HG02840 (cell line): ENCODE results near the gene PAMR1.

Source experiments
- ATAC-seq: cut with Tn5 transposase; IDR thresholded peaks from one replicate; pipeline ENCODE4 v1.9.1; 2021; ENCODE audit warnings: mild to moderate bottlenecking, moderate library complexity, moderate number of reproducible peaks; ENCODE audit not compliant: unreplicated experiment, low FRiP score

PAMR1 gene

DNA sequence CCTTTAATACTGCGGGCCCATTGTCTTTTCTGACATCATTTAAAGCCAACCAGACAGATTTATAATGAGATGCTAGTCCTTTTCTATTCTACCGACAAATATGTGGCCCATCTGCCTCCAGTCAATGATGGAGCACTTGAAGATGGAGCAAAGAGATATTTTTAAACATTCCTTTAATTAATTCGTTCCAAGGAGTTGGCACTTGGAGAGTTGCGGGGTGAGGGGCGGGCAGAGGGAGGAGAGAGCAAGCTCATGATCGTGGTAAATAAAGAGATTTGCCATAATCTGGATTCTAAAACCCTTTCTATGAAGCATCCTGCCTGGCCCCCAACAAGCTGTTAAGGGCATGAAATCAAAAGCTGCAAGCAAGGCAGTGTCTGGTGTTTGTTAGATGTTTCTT is 111.1 kb downstream of the PAMR1 start:
- ATAC-seq = no peak

DNA sequence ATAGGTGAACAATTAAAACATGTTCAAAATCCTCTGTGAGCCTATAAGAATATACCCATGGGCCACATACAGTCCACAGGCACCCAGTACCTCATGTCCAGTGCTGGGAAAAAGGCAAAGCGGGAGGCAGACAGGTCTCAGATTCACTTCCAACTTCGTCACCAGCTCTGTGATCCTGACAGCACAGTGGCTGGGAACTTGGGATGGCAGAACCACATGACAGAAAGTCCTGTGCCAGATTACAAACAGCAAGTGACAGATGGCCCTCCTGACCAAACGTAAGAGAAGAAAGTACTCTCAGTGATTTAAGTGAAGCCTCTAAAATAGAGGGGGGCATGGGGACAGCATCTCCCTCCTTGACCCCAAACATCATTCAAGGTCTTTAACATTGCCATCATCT is 111.8 kb downstream of the PAMR1 start:
- ATAC-seq = no peak

DNA sequence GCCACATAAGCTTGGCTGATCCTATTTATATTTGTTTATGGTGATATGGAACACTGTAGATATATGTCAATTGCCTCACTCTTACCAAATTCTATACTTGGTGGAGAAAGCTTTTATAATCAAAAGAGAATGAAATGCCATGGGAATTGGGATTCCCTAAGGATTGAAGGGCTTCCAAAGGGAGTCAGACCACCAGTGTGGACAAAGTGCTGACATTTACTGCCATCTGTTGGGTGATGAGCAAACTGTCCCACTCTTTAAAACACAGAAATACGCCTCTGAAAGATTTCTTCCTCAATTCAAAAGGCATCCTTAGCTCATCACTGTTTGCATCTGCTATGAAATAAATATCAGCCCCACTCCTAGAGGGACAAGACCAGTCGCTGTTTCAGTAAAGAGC is 113.1 kb downstream of the PAMR1 start:
- no peak for ATAC-seq

DNA sequence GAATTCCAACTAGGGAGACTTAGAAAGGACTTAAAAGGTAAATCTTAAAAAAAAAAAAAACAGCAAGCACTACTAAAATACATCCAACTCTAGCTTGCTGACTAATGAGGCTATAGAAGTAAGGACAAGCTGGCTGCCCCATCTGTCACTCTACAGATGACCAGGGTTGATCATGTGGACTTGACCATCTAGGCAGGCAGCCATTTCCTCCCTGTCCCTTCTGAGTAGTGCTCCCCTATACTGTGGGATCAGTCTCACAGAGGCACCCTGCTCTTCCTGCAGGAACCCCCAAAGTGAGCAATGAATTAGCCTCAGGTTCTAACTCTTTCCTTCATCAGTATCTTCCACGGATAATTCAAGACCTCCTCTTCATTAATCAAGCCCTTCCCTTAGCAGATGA is 118.4 kb downstream of the PAMR1 start:
- no peak for ATAC-seq

DNA sequence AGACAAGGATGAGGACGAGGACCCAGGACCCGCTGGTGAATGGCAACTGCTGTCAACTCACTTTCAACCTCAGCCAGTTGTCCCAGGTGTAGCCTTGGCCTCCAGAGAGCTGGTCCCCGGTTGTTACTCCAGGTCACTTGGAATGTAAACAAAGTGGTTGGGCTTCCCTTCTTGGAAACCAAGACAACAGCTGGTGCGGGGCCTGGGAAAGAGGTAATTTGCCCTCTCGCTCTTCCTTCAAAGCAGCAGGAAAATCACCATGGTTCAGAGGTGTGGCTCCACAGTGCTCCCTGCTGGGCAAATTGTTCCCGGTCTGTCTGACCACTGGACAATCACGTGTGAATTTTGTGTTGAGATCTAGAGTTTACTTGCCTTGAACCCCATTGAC is 121.0 kb downstream of the PAMR1 start:
- no peak for ATAC-seq

DNA sequence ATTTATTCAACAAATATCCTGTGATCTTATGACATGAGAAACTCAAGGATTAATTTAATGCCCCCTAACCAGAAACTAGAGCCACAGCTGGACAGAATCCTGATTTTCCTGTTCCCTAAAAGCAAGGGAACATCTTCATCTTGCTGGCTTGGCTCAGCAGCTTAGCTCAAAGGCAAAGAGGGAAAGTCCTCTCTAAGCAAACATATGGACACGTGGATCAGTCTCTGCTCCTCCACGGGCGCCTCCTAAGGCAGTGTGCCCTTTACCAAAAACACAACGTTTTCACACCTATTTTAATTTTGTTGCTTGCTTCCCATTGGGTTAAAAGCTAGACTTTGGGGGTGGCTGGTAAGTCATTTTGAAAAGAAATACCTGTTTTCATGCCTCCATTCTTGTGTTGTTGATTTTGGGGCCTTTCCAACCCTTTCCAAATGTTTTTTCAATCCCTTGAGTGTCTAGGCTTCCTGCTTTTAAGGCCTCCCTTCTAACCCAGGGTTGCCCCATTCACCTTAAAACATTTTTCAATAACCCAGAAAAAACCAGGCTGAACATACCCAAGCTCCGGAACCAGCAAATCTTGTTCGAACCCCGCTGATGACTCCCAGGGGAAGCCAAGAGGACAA is 121.5 kb downstream of the PAMR1 start:
- ATAC-seq = no peak

DNA sequence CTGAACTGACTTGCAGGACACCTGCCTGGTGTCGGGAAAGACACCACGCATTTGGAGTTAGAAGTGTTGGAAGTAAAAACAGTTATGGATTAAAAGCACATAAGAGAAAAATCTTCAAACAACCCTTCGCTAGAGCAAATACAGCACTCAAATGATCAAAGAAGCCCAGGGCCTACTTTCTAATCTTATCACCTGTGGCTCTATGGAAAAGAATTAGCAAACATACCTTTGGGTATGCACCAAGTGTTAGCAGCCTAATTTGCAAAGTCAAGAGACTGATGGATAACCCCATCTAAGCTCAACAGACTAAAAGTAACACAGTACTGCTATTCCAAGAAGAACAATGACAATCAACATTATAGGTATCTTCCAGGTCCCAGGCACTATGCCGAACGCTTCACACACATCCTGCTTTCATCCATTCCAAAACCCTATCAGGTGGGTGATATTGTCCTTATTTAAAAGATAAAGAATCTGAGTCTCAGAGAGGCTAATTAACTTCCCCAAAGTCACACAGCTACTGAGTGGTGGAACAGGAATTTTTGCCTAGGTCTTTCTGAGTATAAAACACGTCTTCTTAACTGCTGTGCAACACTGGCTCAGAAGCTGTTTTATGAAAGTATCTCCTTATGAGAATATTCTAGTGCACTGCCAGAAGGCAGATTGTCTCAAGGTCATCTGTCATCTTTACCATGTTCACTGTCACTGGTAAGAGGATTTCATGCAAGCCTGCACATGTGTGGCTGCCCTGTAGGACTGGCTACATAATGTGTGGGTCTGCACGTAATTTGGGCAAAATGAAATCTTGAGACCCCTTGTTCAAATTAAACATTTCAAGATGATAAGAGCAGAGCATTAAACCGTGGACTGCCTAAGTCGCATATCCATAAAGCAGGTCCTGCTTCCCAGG is 122.4 kb downstream of the PAMR1 start:
- ATAC-seq = no peak

DNA sequence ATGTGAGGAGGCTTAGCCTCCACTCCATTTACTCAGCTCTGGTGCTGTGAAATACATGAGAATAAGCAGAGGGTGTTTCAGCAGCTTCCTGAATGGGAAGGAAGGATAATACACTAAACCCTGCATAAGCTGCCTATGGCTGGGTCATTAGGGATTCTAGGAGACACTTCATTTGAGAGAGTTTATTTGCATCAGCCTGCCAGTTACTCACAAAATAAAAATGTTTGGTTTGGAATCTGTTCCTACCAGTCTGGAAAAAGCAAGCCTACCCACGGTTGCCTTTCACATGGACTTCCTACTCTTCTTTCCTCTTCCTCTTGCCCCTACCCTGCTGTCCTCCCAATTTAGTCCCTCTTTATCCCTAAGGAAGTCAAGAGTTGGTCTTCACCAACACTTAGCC is 126.5 kb downstream of the PAMR1 start:
- ATAC-seq = no peak

DNA sequence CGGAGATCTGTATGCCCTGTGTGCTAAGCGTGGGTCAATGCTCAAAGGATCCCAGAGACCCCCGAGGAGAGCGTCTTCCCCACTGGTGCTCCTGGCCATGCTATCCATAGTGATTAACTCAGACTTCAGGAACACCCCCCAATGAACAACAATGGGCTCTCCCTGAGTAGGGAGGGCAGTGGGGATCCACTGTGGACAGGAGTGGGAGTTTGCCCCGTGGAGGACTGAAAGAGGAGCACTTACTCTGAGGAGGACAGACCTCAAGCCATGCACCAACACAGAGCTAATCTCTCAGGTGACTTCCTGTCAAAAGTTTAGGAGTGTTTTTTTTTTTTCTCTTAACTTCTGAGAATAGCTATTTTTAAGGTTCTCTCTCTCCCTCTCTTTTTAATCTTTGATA is 130.5 kb downstream of the PAMR1 start:
- no peak for ATAC-seq

DNA sequence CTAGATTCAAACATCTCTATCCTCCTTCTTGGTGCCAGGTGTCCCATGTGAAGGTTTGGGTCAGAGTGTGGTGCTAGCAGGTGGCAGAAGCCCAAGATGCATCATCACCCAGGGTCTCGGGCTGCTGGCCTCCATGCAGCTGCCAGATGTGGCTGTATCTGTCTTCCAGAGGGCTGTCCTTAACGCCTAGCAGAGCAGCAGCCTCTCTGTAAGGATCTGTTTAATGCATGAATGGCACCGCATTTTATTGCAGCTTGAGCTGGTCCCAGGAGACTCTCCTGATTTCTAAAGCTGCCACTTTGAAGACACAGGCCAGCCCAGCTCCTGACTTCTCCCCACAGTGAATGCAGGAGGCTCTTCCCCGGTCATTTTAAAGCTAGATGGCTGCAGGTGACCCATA is 132.3 kb downstream of the PAMR1 start:
- no peak for ATAC-seq

DNA sequence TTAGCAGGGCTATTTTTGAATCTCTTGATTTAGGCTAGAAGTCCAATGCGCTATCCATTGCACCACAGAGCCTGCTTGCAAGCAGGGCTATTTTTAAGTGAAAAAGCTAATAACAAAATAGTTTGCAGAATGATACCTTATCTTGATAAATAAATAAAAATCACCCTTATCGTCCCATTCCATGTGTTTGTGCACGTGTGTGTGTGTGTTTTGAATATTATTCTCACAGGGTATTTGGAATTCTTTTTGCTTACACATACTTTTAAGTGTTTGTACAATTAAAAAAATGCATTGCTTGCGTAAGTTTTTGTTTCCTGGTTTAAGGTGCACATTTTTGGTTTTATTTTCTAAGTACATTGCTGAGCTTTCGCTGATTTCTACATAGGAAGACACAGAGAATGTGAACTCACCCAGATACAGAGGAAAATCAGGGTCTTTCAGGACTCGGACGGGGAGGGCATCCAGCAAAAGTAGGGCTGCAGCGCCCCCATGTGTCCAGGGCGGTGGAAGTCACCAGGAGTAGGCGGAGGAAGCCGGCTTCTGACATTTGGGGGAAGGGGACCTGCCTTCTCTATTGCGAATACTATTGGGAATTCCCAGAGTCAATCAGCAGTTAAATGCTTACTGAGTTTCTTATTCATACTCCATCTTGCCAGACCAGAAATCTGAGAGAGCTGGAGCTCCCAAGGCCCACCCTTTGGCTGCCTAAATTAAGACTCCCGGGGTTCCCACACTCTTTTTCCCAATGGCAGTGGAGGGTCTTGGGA is 133.3 kb downstream of the PAMR1 start:
- no peak for ATAC-seq

DNA sequence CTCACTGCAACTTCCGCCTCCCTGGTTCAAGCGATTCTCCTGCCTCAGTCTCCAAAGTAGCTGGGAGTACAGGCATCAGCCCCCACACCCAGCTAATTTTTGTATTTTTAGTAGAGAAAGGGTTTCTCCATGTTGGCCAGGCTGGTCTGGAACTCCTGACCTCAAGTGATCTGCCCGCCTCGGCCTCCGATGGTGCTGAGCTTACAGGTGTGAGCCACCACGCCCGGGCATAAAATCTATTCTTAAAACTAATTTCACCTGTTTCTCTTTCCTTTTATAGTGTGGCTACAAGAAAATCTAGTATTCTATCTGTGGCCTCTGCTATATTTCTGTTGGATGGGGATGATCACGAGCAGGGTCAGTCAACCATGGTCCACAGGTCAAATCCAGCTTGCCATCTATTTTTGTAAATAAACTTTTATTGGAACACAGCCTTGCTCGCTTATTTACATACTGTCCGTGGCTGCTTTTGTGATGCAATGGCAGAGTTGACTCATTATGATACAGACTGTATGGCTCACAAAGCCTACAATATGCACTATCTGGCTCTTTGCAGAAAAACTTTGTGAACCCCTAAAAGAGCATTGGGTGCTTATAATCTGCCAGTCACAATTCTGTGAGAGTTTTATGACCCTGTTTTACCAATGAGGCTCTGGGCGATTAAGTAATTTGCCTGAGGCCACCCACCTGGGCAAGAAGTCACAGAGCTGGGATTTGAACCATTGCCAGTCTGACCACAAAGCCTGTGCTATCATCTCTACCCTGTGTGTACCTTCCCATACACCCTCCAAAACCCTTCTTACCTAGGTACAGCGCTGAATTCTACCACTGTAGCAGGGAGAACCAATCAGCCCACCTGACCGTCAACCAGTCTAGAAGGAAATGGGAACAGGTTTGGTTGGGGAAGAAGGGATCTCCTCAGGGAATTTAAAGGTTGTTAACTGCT is 134.4 kb downstream of the PAMR1 start:
- ATAC-seq = peak; percentile 89

DNA sequence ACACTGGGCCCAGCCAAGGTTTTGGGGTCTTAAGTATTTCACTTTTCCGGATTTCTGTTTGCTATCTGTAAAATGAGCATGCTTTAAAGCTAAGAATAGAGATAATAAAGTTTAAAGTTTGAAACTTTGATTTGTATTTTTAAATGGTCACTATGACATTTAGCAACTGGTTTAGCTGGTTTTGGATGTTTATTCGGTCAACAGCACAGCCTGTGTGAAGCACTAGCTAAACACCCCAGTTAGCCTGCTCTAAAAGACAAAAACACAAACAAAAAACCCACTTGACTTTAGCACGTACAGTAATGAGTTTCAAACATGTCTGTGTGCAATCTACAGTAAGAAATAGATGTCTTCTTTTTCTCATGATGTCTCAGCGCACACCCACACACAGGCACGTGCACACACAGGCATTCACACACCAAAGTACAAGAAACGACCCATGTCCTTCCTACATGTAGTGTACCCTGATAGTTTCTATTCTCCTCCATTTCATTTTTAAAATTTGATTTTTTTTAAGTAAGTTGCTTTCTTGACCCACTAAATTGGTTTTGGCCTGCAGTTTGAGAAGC is 135.4 kb downstream of the PAMR1 start:
- no peak for ATAC-seq

DNA sequence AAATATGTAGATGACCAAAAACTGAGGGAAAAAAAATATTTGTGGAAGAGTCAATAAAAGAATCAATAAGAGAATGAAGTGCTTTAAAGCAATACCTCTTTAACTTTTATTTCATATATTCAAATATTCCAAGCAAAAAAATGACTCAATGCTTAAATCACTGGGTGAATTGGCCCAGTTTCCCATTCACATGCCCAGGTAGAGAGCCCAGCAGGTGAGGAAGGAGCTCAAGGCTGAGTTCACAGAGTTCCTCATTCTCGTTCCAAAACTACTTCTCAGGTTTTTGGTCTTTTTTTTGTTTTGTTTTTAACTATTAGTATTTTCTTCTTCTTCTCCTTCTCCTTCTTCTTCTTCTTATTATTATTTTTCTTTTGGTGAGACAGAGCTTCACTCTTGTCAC is 136.3 kb downstream of the PAMR1 start:
- ATAC-seq = no peak

DNA sequence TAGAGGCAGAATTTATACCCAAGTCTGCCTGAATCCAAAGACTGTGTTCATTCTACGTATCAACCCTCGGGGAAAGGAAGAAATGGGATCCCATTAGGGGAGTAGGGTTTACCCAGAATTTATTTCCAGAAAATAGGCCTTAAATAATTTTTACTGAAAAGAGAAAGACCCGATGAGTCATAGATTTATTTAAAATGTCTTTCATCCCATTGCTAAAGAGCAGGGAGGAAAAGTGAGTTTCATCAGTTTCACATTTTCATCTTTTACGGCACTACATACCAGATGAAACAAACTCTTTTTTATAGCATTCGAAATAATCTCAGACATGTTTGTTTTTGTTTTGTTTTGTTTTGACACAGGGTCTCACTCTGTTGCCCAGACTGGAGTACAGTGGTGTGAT is 137.4 kb downstream of the PAMR1 start:
- no peak for ATAC-seq

DNA sequence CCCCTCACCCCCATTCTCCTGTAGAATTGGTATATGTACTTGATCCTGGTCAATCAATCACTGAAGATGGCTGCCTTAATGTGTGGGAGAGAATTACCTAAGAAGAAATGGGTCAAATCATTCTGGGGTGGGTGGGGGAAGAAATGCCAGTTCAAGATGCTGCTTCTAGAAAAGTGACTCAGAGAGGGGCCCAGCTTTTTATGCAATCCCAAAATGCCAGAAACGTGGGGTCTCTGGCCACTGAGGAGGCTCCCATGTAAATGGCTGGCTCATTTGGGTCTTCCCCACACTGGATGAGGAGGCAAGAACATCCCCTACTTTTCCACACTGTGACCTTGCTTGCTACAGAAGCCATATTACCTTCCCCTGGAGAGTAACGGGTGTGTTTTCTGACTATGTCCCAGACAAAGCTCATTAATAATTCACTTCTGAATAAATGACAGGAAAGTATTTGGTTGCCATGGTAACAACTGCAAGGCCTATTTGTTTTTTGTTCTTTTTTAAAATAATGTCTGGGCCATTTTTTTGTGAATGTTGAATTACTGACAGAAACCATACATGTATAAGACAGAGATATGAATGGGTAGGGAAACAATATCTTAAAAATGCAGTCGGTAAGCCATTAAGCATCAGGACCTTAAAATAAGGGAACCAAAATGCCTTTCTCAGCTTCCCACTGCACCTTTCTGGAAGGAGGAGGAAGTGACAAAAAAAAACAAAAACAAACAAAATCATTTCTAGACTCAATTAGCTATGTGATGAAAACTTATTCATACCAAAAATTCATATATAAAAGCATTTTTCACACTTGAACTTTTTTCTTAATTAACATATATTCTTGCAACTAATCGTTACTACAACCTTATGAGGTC is 138.1 kb downstream of the PAMR1 start:
- ATAC-seq = no peak

DNA sequence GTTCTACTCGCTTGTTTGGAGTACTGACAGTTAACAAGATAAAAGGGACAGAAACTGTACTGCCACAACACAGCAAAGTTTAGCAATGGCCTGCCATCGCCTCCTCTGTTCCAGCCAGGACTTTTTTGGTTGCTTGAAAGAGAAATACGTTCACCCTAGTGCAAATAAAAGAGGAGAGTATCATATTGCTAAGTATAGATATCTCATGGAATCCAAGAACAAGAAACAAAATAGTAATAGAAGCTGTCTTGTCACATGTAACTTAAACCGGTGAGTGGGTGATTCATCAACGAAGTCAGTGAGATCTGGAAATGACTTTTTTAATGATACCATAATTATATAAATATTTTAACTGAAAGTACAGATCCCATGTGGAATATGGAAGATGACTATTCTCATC is 141.5 kb downstream of the PAMR1 start:
- no peak for ATAC-seq
